Testis (tissue), 3 donors: ENCODE measurements around the gene SERP2. TPM values are rescaled to one million over a fixed set of nuclear protein-coding genes. Genes with fewer than 3 reads are reported as not detected.

Experiments used
- DNase-seq: peaks from one replicate; pipeline ENCODE4 v3.0.0-alpha.2; 2019
- H3K27ac ChIP-seq, 2 donors: fragments of 200-600 bp; sonication (generic); one replicate each; pipeline ENCODE4 v1.5.1; 2019
- H3K27me3 ChIP-seq: fragments of 200-600 bp; sonication (generic); one replicate; pipeline ENCODE4 v1.5.1; 2019
- H3K36me3 ChIP-seq: fragments of 200-600 bp; sonication (generic); one replicate; pipeline ENCODE4 v1.5.1; 2017; ENCODE audit warnings: low read depth; ENCODE audit errors: missing control alignments
- H3K4me1 ChIP-seq: fragments of 200-600 bp; sonication (generic); one replicate; pipeline ENCODE4 v1.5.1; 2019
- H3K4me3 ChIP-seq, 2 donors: fragments of 200-600 bp; sonication (generic); one replicate each; pipeline ENCODE4 v1.5.1; 2017 to 2019
- H3K9me3 ChIP-seq: fragments of 200-600 bp; sonication (generic); one replicate; pipeline ENCODE4 v1.5.1; 2017
- CTCF ChIP-seq, 3 experiments: fragments of 450-650 bp in 2 of 3; fragments of 200-600 bp in 1 of 3; sonication (generic) in 1 of 3; IDR thresholded peaks; one replicate each; pipeline ENCODE4 v1.5.1; 2016 to 2019; ENCODE audit warnings: antibody characterized with exemption in 3 of 3, mild to moderate bottlenecking in 2 of 3, moderate library complexity in 1 of 3
- POLR2A ChIP-seq: fragments of 450-650 bp; IDR thresholded peaks from one replicate; pipeline ENCODE4 v1.6.1; 2017; ENCODE audit warnings: antibody characterized with exemption, mild to moderate bottlenecking, moderate library complexity
- WGBS, 2 donors: methylation state at CpG; one replicate each; pipeline ENCODE4 v1.1.5; 2018; 5-methylcytosine and 5-hydroxymethylcytosine counted together
- intact Hi-C: fragments of 100-400 bp; cut with DNase I; formaldehyde crosslinking; loops from one replicate; pipeline ENCODE4 v1.15.1; 2023; ENCODE audit warnings: low total_unique reads
- polyA plus RNA-seq: library from polyadenylated mRNA; stranded (reverse); fragments of 350-450 nt; fragmentation: Illumina TruSeq; extraction: RNeasy Lipid Tissue Mini Kit (QIAGEN cat#74804); gene quantifications from one replicate; pipeline ENCODE4 v1.2.3, GENCODE V29; 2014; ENCODE audit warnings: low read depth, low replicate concordance; ENCODE audit not compliant: insufficient read depth
- total RNA-seq, 2 donors: library from RNA; depleted of rRNA; stranded (reverse); fragments of >200 nt; gene quantifications; one replicate each; pipeline ENCODE4 v1.2.3, GENCODE V29; 2016

SERP2 gene
- total and polyA plus RNA-seq, 3 donors from 2014 or later = 23.5 to 59.2 (median 31.4) TPM

- peak; percentile 97 for TF ChIP-seq POLR2A
- TF ChIP-seq CTCF (IDR thresholded peaks at IDR 0.05) = no peak
- no peaks in the 10 kb centered on the region for H3K9me3 ChIP-seq
Measured at GRCh38 chr13:44435142-44435918, 61.7 kb downstream of the SERP2 start.

GRCh38 chr13:44435919-44436510 lies 62.4 kb downstream of the SERP2 start:
- H3K27ac ChIP-seq = peak overlapping the region; percentile 95 to 97
- no peak for DNase-seq
- peaks cover 28% of the 10 kb centered on the region for H3K4me1 ChIP-seq
- 0% methylated on average over 9 of the region's 9 CpGs for WGBS, 2 donors
- no peaks in the 10 kb centered on the region for H3K27me3 ChIP-seq
- TF ChIP-seq CTCF (IDR thresholded peaks at IDR 0.05) (no peak), POLR2A (no peak)
- no peaks in the 10 kb centered on the region for H3K9me3 ChIP-seq
- H3K4me3 ChIP-seq = peak overlapping the region; percentile 70 to 76
- H3K36me3 ChIP-seq = no peaks in the 10 kb centered on the region
- intact Hi-C loops = loop anchor here (10.0 kb wide), 3 partner anchors 211 to 381 kb away; no protein-coding TSS in a partner anchor

More at GRCh38 chr13:44435142-44435918, 61.7 kb downstream of the SERP2 start:
- Histone ChIP-seq H3K36me3 (no peaks in the 10 kb centered on the region), H3K4me3 (peak overlapping the region; percentile 70 to 76), H3K27ac (peak overlapping the region; percentile 95 to 97), H3K27me3 (no peaks in the 10 kb centered on the region), H3K4me1 (peaks cover 28% of the 10 kb centered on the region)
- intact Hi-C loops = loop anchor here (10.0 kb wide), 3 partner anchors 211 to 381 kb away; no protein-coding TSS in a partner anchor
- WGBS, 2 donors = 0 to 1% methylated on average over 43 to 51 of the region's 51 CpGs
- peak; percentile 99 for DNase-seq

GRCh38 chr13:44436589-44437337 lies 63.1 kb downstream of the SERP2 start:
- Histone ChIP-seq H3K4me3 (peak overlapping the region; percentile 70 to 76), H3K27ac (peak overlapping the region; percentile 95 to 97), H3K4me1 (peaks cover 28% of the 10 kb centered on the region), H3K9me3 (no peaks in the 10 kb centered on the region), H3K27me3 (no peaks in the 10 kb centered on the region), H3K36me3 (no peaks in the 10 kb centered on the region)
- peak; percentile 98 for TF ChIP-seq POLR2A
- no peak for TF ChIP-seq CTCF (IDR thresholded peaks at IDR 0.05)
- 0% methylated on average over 23 to 37 of the region's 38 CpGs for WGBS, 2 donors
- peak; percentile 98 for DNase-seq
- intact Hi-C loops = loop anchor here (10.0 kb wide), 3 partner anchors 212 to 382 kb away; no protein-coding TSS in a partner anchor

- TF ChIP-seq POLR2A = no peak
- peak in 2 of 3 experiments; percentile 31 to 58 for TF ChIP-seq CTCF (IDR thresholded peaks at IDR 0.05)
- H3K27ac ChIP-seq = peak overlapping the region; percentile 95 to 97
- H3K4me1 ChIP-seq = peaks cover 28% of the 10 kb centered on the region
- DNase-seq = no peak
- intact Hi-C loops = loop anchor here (10.0 kb wide), 3 partner anchors 213 to 383 kb away; no protein-coding TSS in a partner anchor
- H3K9me3 ChIP-seq = no peaks in the 10 kb centered on the region
- 2 to 7% methylated on average over 5 of the region's 5 CpGs for WGBS, 2 donors
- H3K36me3 ChIP-seq = no peaks in the 10 kb centered on the region
- no peaks in the 10 kb centered on the region for H3K27me3 ChIP-seq
- H3K4me3 ChIP-seq = peak overlapping the region; percentile 70 to 76
Measured at GRCh38 chr13:44437356-44438233, 64.0 kb downstream of the SERP2 start.
